Sigmoid colon (tissue), 4 donors: ENCODE results near the gene MYH14.

Experiments used
- CTCF ChIP-seq, 4 experiments: fragments of 450-650 bp in 3 of 4; fragments of 200-600 bp in 1 of 4; IDR thresholded peaks; one replicate each; pipeline ENCODE4 v1.5.1; 2016 to 2019; ENCODE audit warnings: antibody characterized with exemption in 4 of 4, mild to moderate bottlenecking in 3 of 4, moderate library complexity in 2 of 4
- POLR2A ChIP-seq, 2 donors: fragments of 450-650 bp; IDR thresholded peaks; one replicate each; pipeline ENCODE4 v1.6.1; 2016; ENCODE audit warnings: antibody characterized with exemption in 2 of 2, mild to moderate bottlenecking in 2 of 2, moderate library complexity in 2 of 2
- POLR2AphosphoS5 ChIP-seq, 4 donors: sonication (generic); formaldehyde crosslinking; IDR thresholded peaks; one replicate each; pipeline ENCODE4 v1.6.1; 2017; ENCODE audit warnings: antibody characterized with exemption in 4 of 4

DNA sequence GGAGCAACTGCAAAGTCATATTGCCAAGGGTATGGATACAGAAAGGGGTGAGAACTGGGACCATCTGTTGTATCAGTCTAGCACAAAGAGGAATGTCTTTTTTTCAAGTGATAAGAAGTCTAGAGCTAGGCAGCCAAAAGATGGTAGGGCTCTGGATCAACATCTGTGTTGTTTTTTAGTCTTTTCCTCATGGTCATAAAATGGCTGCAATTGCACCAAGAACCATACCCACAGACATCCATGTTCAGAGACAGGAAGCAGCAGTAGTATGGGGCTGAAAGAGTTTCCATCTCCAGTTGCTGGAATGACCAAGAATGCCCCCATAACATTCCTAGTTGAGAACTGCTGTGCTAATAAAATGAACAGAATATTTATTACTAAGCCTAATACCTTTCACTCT is 100.1 kb downstream of the MYH14 start:
- no peak for TF ChIP-seq CTCF (IDR thresholded peaks at IDR 0.05)
- TF ChIP-seq POLR2A (IDR thresholded peaks at IDR 0.05), result no peak
- TF ChIP-seq POLR2AphosphoS5 (IDR thresholded peaks at IDR 0.05), result no peak
